Psoas muscle (tissue), 8 donors: ENCODE results near the gene RMDN3. TPM values are rescaled to one million over a fixed set of nuclear protein-coding genes. Genes with fewer than 3 reads are reported as not detected.

ENCODE experiments used
- ATAC-seq, 4 donors: fragments of 200-7000 bp; cut with Tn5 transposase; one replicate each; pipeline ENCODE4 v1.9.1; 2020; ENCODE audit warnings: moderate library complexity in 3 of 4, mild to moderate bottlenecking in 2 of 4
- DNase-seq, 2 donors: peaks; one replicate each; pipeline ENCODE4 v3.0.0-alpha.2; 2020
- H3K27ac ChIP-seq: fragments of 200-600 bp; one replicate; pipeline ENCODE4 v1.8.0; 2022
- H3K27me3 ChIP-seq, 3 donors: fragments of 200-600 bp in 1 of 3; one replicate each; pipeline versions ENCODE4 v1.6.1 to v1.8.0; 2013 to 2022; ENCODE audit warnings: low read length in 2 of 3, mild to moderate bottlenecking in 2 of 3, moderate library complexity in 1 of 3; ENCODE audit not compliant: insufficient read depth in 3 of 3
- H3K36me3 ChIP-seq, 2 donors: fragments of 200-600 bp in 1 of 2; one replicate each; pipeline versions ENCODE4 v1.6.1 to v1.8.0; 2013 to 2022; ENCODE audit warnings: low read depth in 1 of 2, mild to moderate bottlenecking in 1 of 2, moderate library complexity in 1 of 2; ENCODE audit not compliant: insufficient read depth in 1 of 2
- H3K4me1 ChIP-seq: fragments of 200-600 bp; one replicate; pipeline ENCODE4 v1.8.0; 2022
- H3K4me3 ChIP-seq: fragments of 200-600 bp; one replicate; pipeline ENCODE4 v1.8.0; 2022; ENCODE audit warnings: mild to moderate bottlenecking
- H3K9me3 ChIP-seq: fragments of 200-600 bp; one replicate; pipeline ENCODE4 v1.8.0; 2022
- CTCF ChIP-seq: fragments of 200-600 bp; IDR thresholded peaks from one replicate; pipeline ENCODE4 v1.8.0; 2022; ENCODE audit warnings: antibody characterized with exemption
- WGBS, 3 donors: extraction: QIAGEN DNeasy Blood & Tissue Kit; methylation state at CpG; one replicate each; pipeline versions ENCODE4 v1.1.6 to v1.1.7; 2013; 5-methylcytosine and 5-hydroxymethylcytosine counted together
- intact Hi-C, 2 donors: fragments of 100-400 bp; cut with DNase I; formaldehyde crosslinking; loops; one replicate each; pipeline versions ENCODE4 v1.11.0 to v1.14.2; 2022
- polyA plus RNA-seq, 3 donors: library from polyadenylated mRNA; stranded (reverse); fragments of 200-250 nt; gene quantifications; one replicate each; pipeline ENCODE4 v1.2.3, GENCODE V29; 2013
- total RNA-seq, 4 donors: library from RNA; stranded (reverse); fragmentation: NEBNext Ultra II Directional in 2 of 4; extraction: Animal tissue kit (Norgen Biotek cat#: 25700) in 2 of 4; gene quantifications; one replicate each; pipeline versions ENCODE4 v1.2.1 to v1.2.4, GENCODE V29; 2021 to 2023
- donor health status: healthy with polysubstance abuse.
- donor health status: DM: no; HTN: no; CAD: no; lungs with moderate emphysema.
- donor health status: Bipolar disorder and iron deficiency.
- donor health status: healthy.
- donor health status: DM: yes; HTN: yes; CAD: no.
- donor health status: DM: no; HTN: no; CAD: no.
- donor health status: DM: no; HTN: no; CAD: no.
- donor health status: DM: yes; HTN: yes; CAD: no.

RMDN3 gene
- total and polyA plus RNA-seq, 7 donors, result 11.1 to 30.9 (median 19.1) TPM

- DNase-seq (no peak), ATAC-seq (no peak)
- Histone ChIP-seq H3K4me1 (peaks cover 18% of the 10 kb centered on the region), H3K27ac (no peak overlapping the region), H3K9me3 (no peaks in the 10 kb centered on the region), H3K4me3 (no peak overlapping the region), H3K27me3 (no peaks in the 10 kb centered on the region), H3K36me3 (peaks cover 6 to 68% of the 10 kb centered on the region in 2 donors)
- 89 to 94% (median 92%) methylated on average over 4 of the region's 4 CpGs for WGBS, 3 donors
- intact Hi-C loops, result loop anchor here (5.0 to 10.0 kb wide), 2 partner anchors 54 to 141 kb away; partner anchors contain the start of genes DNAJC17 (in 1 of the 2), VPS18 (in 1 of the 2) and ZFYVE19 (in 1 of the 2)
- no peak for TF ChIP-seq CTCF
Observed at GRCh38 chr15:40750885-40751284, 4.2 kb downstream of the RMDN3 start.

- Histone ChIP-seq H3K36me3 (peaks cover 9 to 81% of the 10 kb centered on the region in 2 donors), H3K4me1 (peaks cover 17% of the 10 kb centered on the region), H3K27me3 (no peaks in the 10 kb centered on the region), H3K4me3 (no peak overlapping the region), H3K27ac (no peak overlapping the region), H3K9me3 (no peaks in the 10 kb centered on the region)
- intact Hi-C loops, result loop anchor here in 1 of 2 donors (5.0 kb wide), 1 partner anchor 52 kb away; the partner anchor contains the start of gene RAD51
- DNase-seq (no peak), ATAC-seq (no peak)
- WGBS, 3 donors, result 95 to 100% (median 98%) methylated on average over 4 of the region's 4 CpGs
- no peak for TF ChIP-seq CTCF
Observed at GRCh38 chr15:40749151-40749630, 5.9 kb downstream of the RMDN3 start.

GRCh38 chr15:40747685-40748631 lies 7.1 kb downstream of the RMDN3 start:
- ATAC-seq (peak; percentile 68 to 83 (median 74)), DNase-seq (peak in 1 of 2 donors; percentile 62)
- H3K27me3 ChIP-seq, result no peaks in the 10 kb centered on the region
- 45 to 62% (median 48%) methylated on average over 7 of the region's 7 CpGs for WGBS, 3 donors
- no peak overlapping the region for H3K4me3 ChIP-seq
- H3K36me3 ChIP-seq, result peaks cover 9 to 84% of the 10 kb centered on the region in 2 donors
- peaks cover 17% of the 10 kb centered on the region for H3K4me1 ChIP-seq
- intact Hi-C loops, result loop anchor here in 1 of 2 donors (5.0 kb wide), 1 partner anchor 51 kb away; the partner anchor contains the start of gene RAD51
- H3K9me3 ChIP-seq, result no peaks in the 10 kb centered on the region
- TF ChIP-seq CTCF, result no peak
- H3K27ac ChIP-seq, result peak overlapping the region; percentile 46

- H3K27ac ChIP-seq, result no peak overlapping the region
- H3K4me3 ChIP-seq, result no peak overlapping the region
- ATAC-seq (no peak), DNase-seq (no peak)
- peaks cover 9 to 84% of the 10 kb centered on the region in 2 donors for H3K36me3 ChIP-seq
- intact Hi-C loops, result loop anchor here in 1 of 2 donors (5.0 kb wide), 1 partner anchor 50 kb away; the partner anchor contains the start of gene RAD51
- no peaks in the 10 kb centered on the region for H3K27me3 ChIP-seq
- TF ChIP-seq CTCF, result no peak
- H3K9me3 ChIP-seq, result no peaks in the 10 kb centered on the region
- WGBS, 3 donors, result 53 to 75% (median 56%) methylated on average over 3 of the region's 3 CpGs
- peaks cover 19% of the 10 kb centered on the region for H3K4me1 ChIP-seq
Observed at GRCh38 chr15:40746916-40747418, 8.1 kb downstream of the RMDN3 start.
